Hepatocyte (in vitro differentiated cells): ENCODE results near the gene GPC5. TPM values are rescaled to one million over a fixed set of nuclear protein-coding genes. Genes with fewer than 3 reads are reported as not detected.

ENCODE experiments used
- DNase-seq: peaks from one replicate; pipeline ENCODE4 v3.0.0-alpha.2; 2016; ENCODE audit warnings: low spot score
- H2AFZ ChIP-seq: fragments of 200-600 bp; sonication (generic); 2 replicates; pipeline ENCODE4 v1.6.0; 2016; ENCODE audit warnings: antibody characterized with exemption, mild to moderate bottlenecking
- H3K27ac ChIP-seq: fragments of 200-600 bp; sonication (generic); 2 replicates; pipeline ENCODE4 v1.5.1; 2016; ENCODE audit warnings: mild to moderate bottlenecking
- H3K27me3 ChIP-seq: fragments of 200-600 bp; sonication (generic); 2 replicates; pipeline ENCODE4 v1.6.1; 2016
- H3K36me3 ChIP-seq: fragments of 200-600 bp; sonication (generic); replicated peaks from 2 replicates; pipeline ENCODE4 v1.5.1; 2016; ENCODE audit warnings: low read depth; ENCODE audit not compliant: insufficient read depth
- H3K4me1 ChIP-seq: fragments of 200-600 bp; sonication (generic); 2 replicates; pipeline ENCODE4 v1.5.1; 2016; ENCODE audit warnings: mild to moderate bottlenecking, moderate library complexity; ENCODE audit not compliant: insufficient read depth
- H3K4me2 ChIP-seq: fragments of 200-600 bp; sonication (generic); 2 replicates; pipeline ENCODE4 v1.6.0; 2016
- H3K4me3 ChIP-seq: fragments of 200-600 bp; sonication (generic); 2 replicates; pipeline ENCODE4 v1.5.1; 2016; ENCODE audit warnings: mild to moderate bottlenecking
- H3K79me2 ChIP-seq: fragments of 200-600 bp; sonication (generic); 2 replicates; pipeline ENCODE4 v1.6.0; 2017; ENCODE audit warnings: mild to moderate bottlenecking
- H3K9me2 ChIP-seq: fragments of 200-600 bp; sonication (generic); replicated peaks from 2 replicates; pipeline ENCODE4 v1.6.0; 2017; ENCODE audit warnings: mild to moderate bottlenecking; ENCODE audit not compliant: insufficient read depth
- H3K9me3 ChIP-seq: fragments of 200-600 bp; sonication (generic); 2 replicates; pipeline ENCODE4 v1.5.1; 2016; ENCODE audit warnings: low read depth, mild to moderate bottlenecking
- H4K20me1 ChIP-seq: fragments of 200-600 bp; sonication (generic); 2 replicates; pipeline ENCODE4 v1.6.0; 2016; ENCODE audit warnings: mild to moderate bottlenecking; ENCODE audit not compliant: insufficient read depth, poor library complexity, severe bottlenecking
- CTCF ChIP-seq: fragments of 200-600 bp; sonication (generic); IDR thresholded peaks from 2 replicates; pipeline ENCODE4 v1.5.1; 2016; ENCODE audit warnings: antibody characterized with exemption, mild to moderate bottlenecking; ENCODE audit not compliant: poor library complexity
- EZH2 ChIP-seq: fragments of 200-600 bp; sonication (generic); IDR thresholded peaks from 2 replicates; pipeline ENCODE4 v1.6.1; 2016; ENCODE audit warnings: antibody characterized with exemption, mild to moderate bottlenecking, borderline replicate concordance
- EZH2phosphoT487 ChIP-seq: fragments of 200-600 bp; sonication (generic); IDR thresholded peaks from one replicate; pipeline ENCODE4 v1.6.1; 2018; ENCODE audit warnings: antibody characterized with exemption, mild to moderate bottlenecking, low read depth, moderate library complexity; ENCODE audit not compliant: unreplicated experiment, severe bottlenecking
- WGBS: methylation state at CpG from one replicate; pipeline ENCODE4 v1.1.6; 2016; ENCODE audit warnings: low lambda C conversion rate; ENCODE audit errors: missing lambda C conversion rate; 5-methylcytosine and 5-hydroxymethylcytosine counted together
- polyA plus RNA-seq: library from polyadenylated mRNA; unstranded; fragments of >200 nt; fragmentation: Nextera tagmentation; extraction: Ambion mirVana; gene quantifications from 2 replicates; pipeline ENCODE4 v1.2.1, GENCODE V29; 2016
- total RNA-seq: library from RNA; depleted of rRNA; stranded (reverse); fragments of >200 nt; gene quantifications from 2 replicates; pipeline ENCODE4 v1.2.3, GENCODE V29; 2014

The GPC5 gene
- total and polyA plus RNA-seq, 2 experiments from 2014 or later, result 3.9 to 5.4 TPM

DNA sequence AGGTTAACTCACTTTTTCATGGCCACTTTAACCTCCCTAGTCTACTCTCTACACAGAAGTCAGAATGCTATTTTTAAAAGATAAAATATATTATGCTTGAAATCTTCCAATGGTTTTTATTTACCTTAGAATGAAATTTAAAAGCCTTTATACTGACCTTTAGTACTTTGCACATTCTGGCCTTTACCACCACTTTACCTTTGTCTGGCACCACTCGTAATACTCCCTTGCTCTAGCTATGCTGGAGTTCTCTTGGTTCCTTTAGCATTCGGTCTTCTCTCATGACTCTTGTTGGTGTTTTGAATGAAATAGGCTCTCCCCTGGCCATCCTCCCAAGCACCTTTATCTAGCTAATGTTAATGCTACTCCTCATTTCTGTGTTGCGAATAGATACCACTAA is 310.8 kb downstream of the GPC5 start:
- Histone ChIP-seq H3K4me2 (no peak overlapping the region), H2AFZ (no peak overlapping the region), H3K36me3 (no peaks in the 10 kb centered on the region), H3K4me1 (no peaks in the 10 kb centered on the region), H4K20me1 (no peaks in the 10 kb centered on the region), H3K27ac (no peak overlapping the region), H3K79me2 (no peaks in the 10 kb centered on the region), H3K9me2 (no peaks in the 10 kb centered on the region), H3K4me3 (no peak overlapping the region), H3K9me3 (no peaks in the 10 kb centered on the region), H3K27me3 (no peaks in the 10 kb centered on the region)
- WGBS, result 94% methylated on average over 3 of the region's 3 CpGs
- no peak for TF ChIP-seq EZH2
- no peak for TF ChIP-seq CTCF
- DNase-seq, result no peak

DNA sequence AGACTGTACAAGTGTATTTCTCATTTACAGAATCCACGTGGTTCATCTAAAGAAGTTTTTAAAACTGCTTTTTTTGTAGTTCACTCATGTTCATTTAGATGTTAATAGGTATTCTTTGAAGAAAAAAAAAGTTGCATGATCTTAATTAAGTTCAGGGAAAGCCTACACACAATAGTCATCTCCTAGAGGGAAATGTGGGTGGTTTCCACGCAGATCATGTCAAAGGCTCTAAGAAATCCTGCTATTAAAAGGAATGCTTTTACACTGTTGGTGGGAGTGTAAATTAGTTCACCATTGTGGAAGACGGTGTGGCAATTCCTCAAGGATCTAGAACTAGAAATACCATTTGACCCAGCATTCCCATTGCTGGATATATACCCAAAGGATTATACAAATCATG is 312.3 kb downstream of the GPC5 start:
- 94% methylated on average over 3 of the region's 3 CpGs for WGBS
- no peaks in the 10 kb centered on the region for H3K36me3 ChIP-seq
- no peaks in the 10 kb centered on the region for H3K9me2 ChIP-seq
- no peak for DNase-seq
- H3K4me1 ChIP-seq, result no peaks in the 10 kb centered on the region
- no peaks in the 10 kb centered on the region for H3K79me2 ChIP-seq
- H2AFZ ChIP-seq, result no peak overlapping the region
- H3K4me3 ChIP-seq, result no peak overlapping the region
- no peak overlapping the region for H3K4me2 ChIP-seq
- no peaks in the 10 kb centered on the region for H4K20me1 ChIP-seq
- TF ChIP-seq CTCF, result no peak
- TF ChIP-seq EZH2phosphoT487, result no peak
- TF ChIP-seq EZH2, result no peak
- no peaks in the 10 kb centered on the region for H3K27me3 ChIP-seq
- no peaks in the 10 kb centered on the region for H3K9me3 ChIP-seq
- no peak overlapping the region for H3K27ac ChIP-seq

GRCh38 chr13:91714855-91715254 is 316.4 kb downstream of the GPC5 start:
- TF ChIP-seq EZH2phosphoT487 (no peak), EZH2 (no peak), CTCF (no peak)
- Histone ChIP-seq H2AFZ (no peak overlapping the region), H3K79me2 (no peaks in the 10 kb centered on the region), H3K27ac (no peak overlapping the region), H3K36me3 (no peaks in the 10 kb centered on the region), H3K4me1 (no peaks in the 10 kb centered on the region), H3K9me2 (no peaks in the 10 kb centered on the region), H4K20me1 (no peaks in the 10 kb centered on the region), H3K4me2 (no peak overlapping the region), H3K27me3 (no peaks in the 10 kb centered on the region), H3K9me3 (no peaks in the 10 kb centered on the region), H3K4me3 (no peak overlapping the region)
- whole genome bisulfite sequencing, result 43% methylated on average over 3 of the region's 3 CpGs
- no peak for DNase-seq
